ENCODE data around the gene ATF6.

Gene ATF6

GRCh38 chr1:161972828-161973227 is 206.7 kb downstream of the ATF6 start:
- DNase-seq (ENCODE audit: low spot score) = no peak

DNA sequence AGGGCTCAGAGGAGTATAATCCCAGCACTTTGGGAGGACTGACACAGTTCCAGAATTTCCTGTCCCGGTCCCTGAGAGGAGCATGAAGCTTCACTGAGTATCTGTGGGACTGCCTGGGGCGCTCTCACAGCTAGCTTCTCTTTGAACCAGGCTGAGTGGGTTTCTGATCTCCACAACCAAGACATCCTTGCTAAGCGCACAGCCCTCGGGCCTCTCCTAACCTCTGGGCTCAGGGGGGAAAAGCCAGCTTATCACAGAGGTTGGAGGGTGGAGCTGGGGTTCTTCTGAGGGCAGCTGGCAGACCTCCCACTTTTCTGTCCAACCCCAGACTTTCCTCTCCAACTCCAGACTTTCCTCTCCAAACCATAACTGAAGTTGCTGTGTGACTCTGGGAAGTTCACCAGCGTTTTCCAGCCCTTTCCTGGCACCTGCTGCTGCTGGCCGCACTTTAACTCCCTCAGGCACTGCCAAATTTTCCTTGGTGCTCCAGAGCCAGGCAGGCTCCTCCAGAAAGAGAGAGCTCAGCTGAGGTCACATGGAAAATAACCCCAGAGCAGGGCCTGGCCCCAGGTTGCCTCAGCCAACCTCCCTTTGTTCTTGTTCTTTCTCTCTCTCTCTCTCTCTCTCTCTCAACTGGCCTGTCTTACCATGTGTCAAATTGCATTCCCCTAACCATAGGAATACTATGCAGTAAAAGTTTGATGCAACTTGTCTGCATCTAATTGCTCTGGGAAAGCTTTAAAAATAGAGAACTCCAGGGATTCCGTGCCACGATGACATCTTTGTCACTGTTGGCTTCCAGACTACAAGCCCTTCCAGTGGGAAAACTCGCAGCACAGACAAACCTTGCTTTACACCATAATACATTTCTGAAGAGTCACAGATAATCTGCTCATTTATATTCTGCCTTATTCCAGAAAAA is 208.1 kb downstream of the ATF6 start:
- no peak for DNase-seq (ENCODE audit: low spot score)

DNA sequence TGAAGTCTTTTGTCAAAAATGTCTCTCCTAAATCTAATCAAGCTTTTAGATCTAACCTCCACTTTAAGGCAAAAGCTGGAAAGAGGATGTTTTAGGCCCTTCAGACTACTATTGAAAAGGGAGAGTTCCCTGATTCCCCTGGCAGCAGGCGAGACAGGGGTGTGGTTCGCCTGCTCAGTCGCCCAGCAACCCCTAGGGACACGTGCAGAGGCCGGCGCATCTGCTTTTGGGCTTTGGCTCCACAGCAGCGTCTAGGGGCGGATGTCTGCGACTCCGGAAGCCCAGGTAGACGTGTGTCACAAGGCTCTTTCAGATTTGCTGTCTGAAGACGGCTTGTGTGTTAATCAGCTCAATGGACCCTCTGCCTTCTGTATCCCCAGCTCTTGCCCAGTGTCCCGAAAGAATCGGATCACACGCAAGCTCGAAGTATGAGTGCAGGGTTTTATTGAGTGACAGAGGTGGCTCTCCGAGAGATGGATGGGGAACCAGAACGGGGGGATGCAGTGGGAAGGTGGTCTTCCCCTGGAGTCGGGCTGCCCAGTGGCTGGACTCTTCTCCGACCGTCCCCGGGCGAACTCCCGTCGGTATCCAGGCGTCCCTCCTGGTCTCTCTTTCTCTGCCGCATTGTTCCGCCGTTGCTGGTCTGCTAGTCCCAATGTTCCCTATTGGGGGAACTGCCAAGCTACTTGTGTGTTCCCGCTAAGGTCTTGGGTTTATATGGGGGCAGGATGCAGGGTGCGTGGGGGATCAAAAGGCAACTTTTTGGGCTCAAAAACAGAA is 212.1 kb downstream of the ATF6 start:
- DNase-seq (ENCODE audit: low spot score) = no peak

DNA sequence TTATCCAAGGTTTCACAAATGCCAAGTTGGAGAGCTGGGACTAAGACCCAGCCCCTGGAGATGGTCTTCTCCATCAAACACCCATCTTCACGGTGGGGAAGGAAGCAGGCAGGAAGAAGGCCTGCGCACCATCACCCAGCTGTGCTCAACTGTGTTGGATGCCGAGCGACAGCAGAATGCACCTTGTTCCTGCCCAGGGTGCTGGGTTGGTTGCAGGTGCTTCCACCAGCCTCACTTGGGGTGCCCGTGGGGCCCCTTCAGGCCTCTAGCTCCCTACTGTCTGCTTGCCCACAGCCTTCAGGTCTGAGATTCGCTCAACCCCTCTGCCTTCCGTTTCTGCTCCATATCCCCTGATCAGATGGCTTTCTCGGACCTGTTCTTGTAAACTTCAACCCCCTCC is 215.0 kb downstream of the ATF6 start:
- DNase-seq (ENCODE audit: low spot score) = no peak

DNA sequence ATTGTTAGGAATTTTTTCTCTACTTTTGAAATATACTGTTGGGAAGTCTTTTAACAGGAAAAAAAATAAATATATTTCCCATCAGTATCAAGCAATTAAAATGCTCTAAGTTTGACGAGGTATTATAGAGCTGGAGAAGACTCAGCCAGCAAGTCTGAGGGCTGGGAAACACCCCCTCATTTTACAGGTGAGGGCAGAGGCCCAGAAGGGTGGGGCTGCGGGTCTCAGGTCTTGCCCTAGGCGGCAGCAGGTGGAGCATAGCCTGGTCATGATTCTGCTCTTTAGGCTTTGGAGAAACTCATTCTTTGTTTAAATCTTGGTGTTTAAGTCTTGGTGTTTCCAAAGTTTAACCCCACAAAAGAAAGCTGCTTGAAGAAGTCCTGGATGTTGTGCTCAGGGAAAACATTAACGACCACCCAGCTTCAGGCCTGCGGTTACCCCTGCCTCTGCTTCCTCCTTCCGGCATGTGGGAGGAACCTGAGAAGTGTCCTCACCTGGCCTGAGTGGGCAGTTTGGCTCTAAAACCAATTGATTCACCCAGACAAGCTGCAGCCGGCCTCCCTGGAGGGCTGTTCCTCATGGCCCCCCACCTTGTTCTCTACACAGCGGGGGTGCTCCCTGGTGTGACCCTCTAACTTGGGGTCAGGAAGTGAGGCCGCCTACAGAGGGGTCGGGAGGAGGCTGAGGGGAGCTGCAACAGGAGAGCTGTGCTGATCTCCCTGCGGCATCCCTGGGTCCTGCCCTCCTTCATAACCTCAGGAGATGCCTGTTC is 215.8 kb downstream of the ATF6 start:
- DNase-seq (ENCODE audit: low spot score) = no peak

- DNase-seq (ENCODE audit: low spot score) = no peak
These were observed 216.4 kb downstream of the ATF6 start for GRCh38 chr1:161982507-161982895.

DNA sequence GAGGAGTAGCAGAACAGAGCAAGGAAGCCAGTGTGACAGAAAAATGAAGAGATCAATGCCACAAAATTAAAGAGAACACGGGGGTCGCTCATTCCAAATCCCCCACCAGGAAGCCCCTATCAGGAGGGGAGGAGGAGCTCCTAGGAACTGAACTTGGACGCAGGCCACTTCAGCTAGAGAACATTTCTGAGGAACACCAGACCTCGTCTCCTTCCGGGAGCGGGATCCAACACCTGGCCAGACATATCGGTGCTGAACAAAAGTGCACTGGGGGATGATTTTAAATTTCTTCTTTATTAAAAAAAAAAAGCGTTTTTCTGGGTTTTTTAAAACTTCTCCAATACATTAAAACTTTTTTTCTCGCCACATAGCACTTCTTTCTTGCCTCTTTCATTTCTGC is 216.8 kb downstream of the ATF6 start:
- no peak for DNase-seq (ENCODE audit: low spot score)

DNA sequence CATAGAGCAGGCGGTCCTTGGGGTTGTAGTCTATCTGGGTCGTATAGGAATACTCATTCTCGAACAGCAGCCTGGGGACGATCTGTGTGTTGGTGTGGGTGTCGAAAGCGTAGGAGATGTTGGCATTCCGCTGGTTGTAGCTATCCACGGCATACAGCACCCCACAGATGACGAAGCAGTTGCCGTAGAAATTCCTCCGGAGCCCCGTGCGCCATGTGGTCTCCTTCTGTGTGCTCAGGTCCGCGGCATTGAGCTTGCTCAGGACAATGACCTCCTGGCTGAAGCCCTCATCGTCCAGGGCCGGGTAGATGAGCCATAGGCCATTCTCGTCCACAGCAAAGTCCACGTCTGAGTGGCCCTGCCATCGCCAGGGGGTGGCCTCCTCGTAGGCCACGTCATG is 217.6 kb downstream of the ATF6 start:
- no peak for DNase-seq (ENCODE audit: low spot score)

DNA sequence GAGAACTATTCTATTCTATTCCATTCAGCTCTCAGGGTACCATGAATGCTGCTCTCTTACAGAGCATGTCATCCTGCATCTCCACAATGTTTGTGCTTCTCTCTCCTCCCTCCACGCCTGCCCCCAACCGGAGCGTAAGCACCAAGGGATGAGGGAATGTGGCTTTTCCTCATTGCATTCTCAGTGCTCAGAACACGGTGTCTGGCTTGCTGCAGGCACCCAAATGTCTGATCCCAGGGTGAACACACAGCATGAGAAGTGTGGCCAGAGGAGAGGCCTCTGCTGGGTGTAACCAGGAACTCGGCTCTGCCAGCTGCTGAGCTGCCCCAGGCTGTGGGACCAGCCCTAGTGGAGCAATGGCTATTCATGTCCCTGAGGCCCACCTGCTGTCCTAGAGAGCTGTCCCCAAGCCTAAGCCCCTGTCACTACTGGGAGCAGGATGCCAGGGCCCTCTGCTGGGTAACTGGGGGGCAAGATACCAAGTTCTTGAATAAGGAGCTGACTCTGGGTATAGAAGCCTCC is 219.2 kb downstream of the ATF6 start:
- no peak for DNase-seq (ENCODE audit: low spot score)

- DNase-seq (ENCODE audit: low spot score) = no peak
These were observed 220.2 kb downstream of the ATF6 start for GRCh38 chr1:161986328-161986727.

DNA sequence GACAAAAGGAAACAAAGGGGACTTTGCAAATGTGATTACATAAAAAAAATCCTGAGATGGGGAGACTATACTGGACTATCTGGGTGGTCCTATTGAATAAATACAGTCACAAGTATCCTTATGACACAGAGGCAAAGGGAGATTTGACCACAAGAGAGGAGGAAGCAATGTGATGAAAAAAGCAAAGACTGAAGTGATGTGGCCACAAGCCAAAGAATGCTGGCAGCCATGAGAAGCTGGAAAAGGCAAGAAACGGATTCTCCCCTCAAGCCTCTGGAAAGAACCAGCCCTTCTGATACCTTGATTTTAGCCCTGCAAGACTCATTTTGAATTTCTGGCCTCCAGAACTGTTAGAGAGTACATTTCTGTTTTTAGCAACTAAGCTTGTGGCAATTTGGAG is 221.2 kb downstream of the ATF6 start:
- DNase-seq (ENCODE audit: low spot score) = no peak

GRCh38 chr1:161987872-161988271 is 221.8 kb downstream of the ATF6 start:
- DNase-seq (ENCODE audit: low spot score) = no peak

DNA sequence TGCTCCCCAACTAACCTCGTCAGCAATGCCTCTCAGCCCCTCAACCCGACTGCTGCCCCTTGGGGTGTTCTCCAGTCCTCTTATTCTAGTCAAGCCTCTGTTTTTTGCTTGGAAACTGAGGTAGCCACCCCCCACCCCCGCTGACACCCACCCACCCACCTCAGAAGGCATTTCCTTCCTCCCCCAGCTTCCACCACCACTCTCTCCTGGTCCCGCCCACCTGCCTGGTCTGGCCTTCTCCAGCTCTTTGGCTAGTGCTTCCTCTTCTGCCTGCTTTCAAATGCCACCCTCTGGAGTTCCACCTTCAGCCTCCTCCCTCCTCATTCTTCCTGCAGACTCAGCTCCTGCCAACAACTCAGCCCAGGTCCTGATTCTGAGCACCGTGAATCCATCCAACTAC is 222.3 kb downstream of the ATF6 start:
- no peak for DNase-seq (ENCODE audit: low spot score)

DNA sequence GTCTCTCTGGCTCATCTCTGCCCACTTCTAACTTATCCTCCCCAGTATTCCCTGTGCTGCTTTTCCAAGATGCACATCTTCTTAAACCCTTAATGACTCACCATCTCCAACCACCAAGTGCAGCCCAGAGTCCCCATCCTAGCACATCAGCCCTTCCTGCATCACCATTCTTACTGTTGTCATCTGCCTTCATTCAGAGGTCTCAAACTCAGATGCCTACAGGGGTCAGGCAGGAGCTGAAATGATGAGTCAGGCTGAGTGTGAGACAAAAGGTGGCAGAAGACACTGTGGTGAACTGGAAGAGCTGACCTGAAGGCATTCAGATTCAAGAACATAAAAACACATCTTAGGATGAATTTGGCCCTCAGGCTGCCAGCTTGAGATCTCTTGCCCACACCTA is 223.0 kb downstream of the ATF6 start:
- DNase-seq (ENCODE audit: low spot score) = no peak

GRCh38 chr1:161989786-161990185 is 223.7 kb downstream of the ATF6 start:
- no peak for DNase-seq (ENCODE audit: low spot score)

DNA sequence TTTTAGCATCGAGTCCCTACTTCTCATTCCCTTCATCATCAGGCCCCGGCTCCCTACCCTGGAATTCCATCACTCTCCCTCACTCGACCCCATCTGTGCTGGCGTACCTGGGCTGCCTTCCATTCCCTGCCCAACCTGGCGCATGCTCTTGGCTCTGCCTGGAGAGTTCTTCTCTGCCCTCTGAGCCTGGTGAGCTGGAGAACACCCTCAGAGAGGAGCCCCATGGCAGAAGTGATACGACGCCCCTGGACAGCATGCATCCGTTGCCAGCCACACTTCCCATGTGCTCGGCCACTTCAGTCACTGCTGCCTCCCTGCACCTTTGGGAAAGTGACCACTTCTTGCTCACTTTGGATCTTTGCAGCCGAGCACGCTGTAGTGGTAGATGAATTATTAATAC is 227.5 kb downstream of the ATF6 start:
- no peak for DNase-seq (ENCODE audit: low spot score)

DNA sequence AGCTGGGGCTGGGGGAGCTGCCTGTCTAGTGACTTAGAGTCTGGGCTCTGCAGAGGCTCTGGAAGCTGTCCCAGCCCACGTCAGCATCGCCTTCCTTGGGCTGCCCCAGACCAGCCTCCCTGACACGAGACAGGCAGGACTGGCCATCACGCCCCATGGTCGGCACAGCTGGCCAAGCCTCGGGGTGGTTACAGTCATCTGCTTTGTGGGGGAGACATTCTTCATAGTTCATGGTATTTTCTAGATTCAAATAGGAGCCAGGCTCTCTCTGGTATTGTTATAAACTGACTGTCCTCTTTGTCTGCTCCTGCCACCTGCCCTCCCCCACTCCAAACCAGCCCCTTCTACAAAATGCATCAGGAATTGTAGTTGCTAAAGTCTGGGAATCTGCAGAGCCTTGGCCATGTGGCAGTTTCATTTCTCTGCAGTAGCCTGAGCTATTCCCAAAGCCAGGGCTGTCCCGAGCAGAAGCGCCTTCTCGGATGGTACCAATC is 228.1 kb downstream of the ATF6 start:
- DNase-seq (ENCODE audit: low spot score) = no peak

- DNase-seq (ENCODE audit: low spot score) = no peak
These were observed 231.0 kb downstream of the ATF6 start for GRCh38 chr1:161997152-161997551.

GRCh38 chr1:161998811-161999210 is 232.7 kb downstream of the ATF6 start:
- DNase-seq (ENCODE audit: low spot score) = no peak

GRCh38 chr1:161999301-162000052 is 233.4 kb downstream of the ATF6 start:
- no peak for DNase-seq (ENCODE audit: low spot score)

- no peak for DNase-seq (ENCODE audit: low spot score)
These were observed 233.9 kb downstream of the ATF6 start for GRCh38 chr1:162000053-162000420.
